WTC11 (cell line): ENCODE results near the gene SLX4. TPM values are rescaled to one million over a fixed set of nuclear protein-coding genes. Genes with fewer than 3 reads are reported as not detected.

Experiments used
- ATAC-seq: fragments of 200-7000 bp; cut with Tn5 transposase; 2 replicates; pipeline ENCODE4 v1.10.0; 2021; ENCODE audit warnings: mild to moderate bottlenecking, moderate library complexity
- Bru-seq: library from RNA; stranded (reverse); fragments of 400-500 nt; gene quantifications from one replicate; lab custom pipeline; 2021; lab: Mats Ljungman, UMichigan
- CTCF ChIA-PET: fragments of 300-600 bp; sonication (Branson Sonifier 250); formaldehyde crosslinking; loops from one replicate; lab custom pipeline; 2021; ENCODE audit warnings: antibody characterized with exemption; lab: Charles Lee
- POLR2A ChIA-PET: fragments of 350-600 bp; sonication (Branson Sonifier 250); formaldehyde crosslinking; loops from one replicate; lab custom pipeline; 2021; ENCODE audit warnings: antibody characterized with exemption; lab: Charles Lee
- DNase-seq: peaks from one replicate; pipeline ENCODE4 v3.0.0; 2021; ENCODE audit warnings: low spot score
- H3K27ac Mint-ChIP-seq: 2 replicates; pipeline ENCODE4 v1.8.0; 2021; ENCODE audit warnings: mixed read lengths
- H3K27me3 Mint-ChIP-seq: 2 replicates; pipeline ENCODE4 v1.8.0; 2021; ENCODE audit warnings: low read depth, mild to moderate bottlenecking, moderate library complexity, mixed read lengths
- H3K36me3 Mint-ChIP-seq: 2 replicates; pipeline ENCODE4 v1.8.0; 2021; ENCODE audit warnings: mixed read lengths
- H3K4me1 Mint-ChIP-seq: 2 replicates; pipeline ENCODE4 v1.8.0; 2022; ENCODE audit warnings: mixed read lengths
- H3K4me3 Mint-ChIP-seq: 2 replicates; pipeline ENCODE4 v1.8.0; 2021; ENCODE audit warnings: mild to moderate bottlenecking, moderate library complexity, mixed read lengths
- H3K9me3 Mint-ChIP-seq: 2 replicates; pipeline ENCODE4 v1.8.0; 2021; ENCODE audit warnings: mixed read lengths
- E2F4 ChIP-seq: sonication (generic); formaldehyde crosslinking; IDR thresholded peaks from 2 replicates; pipeline ENCODE4 v1.8.1; 2022; ENCODE audit warnings: low read depth, mild to moderate bottlenecking, moderate library complexity, missing genetic modification reagents, borderline replicate concordance
- E2F5 ChIP-seq: sonication (generic); formaldehyde crosslinking; IDR thresholded peaks from 2 replicates; pipeline ENCODE4 v1.8.1; 2022; ENCODE audit warnings: mild to moderate bottlenecking, moderate library complexity, missing genetic modification reagents
- HMGXB4 ChIP-seq: sonication (generic); formaldehyde crosslinking; IDR thresholded peaks from 2 replicates; pipeline ENCODE4 v1.8.1; 2023; ENCODE audit warnings: mild to moderate bottlenecking, moderate library complexity, missing genetic modification reagents
- KAT7 ChIP-seq: sonication (generic); formaldehyde crosslinking; IDR thresholded peaks from 2 replicates; pipeline ENCODE4 v1.8.1; 2023; ENCODE audit warnings: missing genetic modification reagents, mild to moderate bottlenecking, borderline replicate concordance
- MLX ChIP-seq: sonication (generic); formaldehyde crosslinking; IDR thresholded peaks from 2 replicates; pipeline ENCODE4 v1.8.1; 2023; ENCODE audit warnings: mild to moderate bottlenecking, missing genetic modification reagents, moderate library complexity
- NFATC4 ChIP-seq: fragments of 250-450 bp; sonication (Bioruptor Pico); IDR thresholded peaks from 2 replicates; pipeline ENCODE4 v1.9.0; 2021; ENCODE audit warnings: mild to moderate bottlenecking
- TEAD1 ChIP-seq: sonication (generic); formaldehyde crosslinking; IDR thresholded peaks from 2 replicates; pipeline ENCODE4 v1.8.0; 2022; ENCODE audit warnings: mild to moderate bottlenecking, missing genetic modification reagents
- TEAD4 ChIP-seq: sonication (generic); formaldehyde crosslinking; IDR thresholded peaks from 2 replicates; pipeline ENCODE4 v1.8.0; 2022; ENCODE audit warnings: mild to moderate bottlenecking, missing genetic modification reagents
- ZNF281 ChIP-seq: sonication (generic); formaldehyde crosslinking; IDR thresholded peaks from 2 replicates; pipeline ENCODE4 v1.8.0; 2023; ENCODE audit warnings: mild to moderate bottlenecking, missing genetic modification reagents
- long read RNA-seq, 3 experiments: library from RNA in 1 of 3; library from capped mRNA in 1 of 3; library from polyadenylated mRNA in 1 of 3; unstranded in 2 of 3; stranded (forward) in 1 of 3; transcript quantifications; one replicate each; pipeline ENCODE4 v2.0.0, GENCODE V29; 2021
- total RNA-seq: library from RNA; stranded (reverse); gene quantifications from 3 replicates; pipeline ENCODE4 v1.2.3, GENCODE V29; 2021

The SLX4 gene
- total RNA-seq, result 16.3 to 18.0 TPM (median 16.7 TPM) in 3 replicates
- Bru-seq, nascent RNA, result percentile 65 among the genes with signal in this experiment
- long read RNA-seq, experiment 1, full-length matches to known transcripts, result 4 of 22 reads
- long read RNA-seq, experiment 1, partial matches to known transcripts, result 13 of 22 reads
- long read RNA-seq, experiment 1, other reads (novel, unspliced or antisense), result 5 of 22 reads
- long read RNA-seq, experiment 2, partial matches to known transcripts, result 10 of 10 reads
- long read RNA-seq, experiment 2, other reads (novel, unspliced or antisense), result 0 of 10 reads
- long read RNA-seq, experiment 3, result 0 reads

- CTCF ChIA-PET, result interaction anchor here (0.6 kb wide), 1 partner anchor 28 kb away, joined by 3 read pairs; no protein-coding TSS in a partner anchor
- Mint-ChIP-seq H3K4me3 (peak within 1 kb of the TSS; percentile 99), H3K27ac (peak within 1 kb of the TSS; percentile 98)
These were observed at the start of gene SLX4 for GRCh38 chr16:3611146-3611975. Gene SLX4 (minus strand): TSS chr16:3611606. CDS start chr16:3608964, 2,642 bp downstream.

More at GRCh38 chr16:3611146-3611975, at the start of gene SLX4:
- Mint-ChIP-seq H3K36me3 (peaks cover 7% of the 10 kb centered on the region), H3K9me3 (no peaks in the 10 kb centered on the region), H3K4me1 (peaks cover 23% of the 10 kb centered on the region), H3K27me3 (no peaks in the 10 kb centered on the region)
- POLR2A ChIA-PET, result no interaction called here
- DNase-seq (peak; percentile 86), ATAC-seq (peak; percentile 88)
- 0 out of 2 replicates have a peak, but pooled peaks have one; percentile 31 for TF ChIP-seq E2F5 (CRISPR knock-in tag)
- no peak for TF ChIP-seq TEAD4
- TF ChIP-seq TEAD1 (CRISPR knock-in tag), result 0 out of 2 replicates have a peak, but pooled peaks have one; percentile 57
- TF ChIP-seq KAT7 (CRISPR knock-in tag), result 0 out of 2 replicates have a peak, but pooled peaks have one; percentile 57
- 0 out of 2 replicates have a peak, but pooled peaks have one; percentile 16 for TF ChIP-seq MLX (CRISPR knock-in tag)
- TF ChIP-seq HMGXB4 (CRISPR knock-in tag), result peak; percentile 62; the same call in 1 of the 2 replicates
- TF ChIP-seq NFATC4 (CRISPR knock-in tag), result no peak
- no peak for TF ChIP-seq ZNF281 (CRISPR knock-in tag)
- TF ChIP-seq E2F4 (CRISPR knock-in tag), result no peak
